Thoracic aorta (tissue), 2 donors: Measurements from ENCODE around the gene OTOG. TPM values are rescaled to one million over a fixed set of nuclear protein-coding genes. Genes with fewer than 3 reads are reported as not detected.

Experiments
- ATAC-seq: fragments of 150-250 bp; one replicate; pipeline ENCODE4 v1.8.0; 2017; ENCODE audit warnings: low read depth; ENCODE audit not compliant: insufficient number of reproducible peaks, low FRiP score
- DNase-seq: peaks from one replicate; pipeline ENCODE4 v3.0.0-alpha.2; 2020; ENCODE audit warnings: low spot score
- H3K27ac ChIP-seq, 2 donors: fragments of 200-600 bp; sonication (generic); 1 replicate in 1 of 2; 2 replicates in 1 of 2; pipeline ENCODE4 v1.5.1; 2016; ENCODE audit warnings: mild to moderate bottlenecking in 2 of 2, moderate library complexity in 2 of 2
- H3K27me3 ChIP-seq: fragments of 200-600 bp; sonication (generic); replicated peaks from 2 replicates; pipeline ENCODE4 v1.6.0; 2016; ENCODE audit warnings: mild to moderate bottlenecking; ENCODE audit not compliant: insufficient read depth
- H3K36me3 ChIP-seq: fragments of 200-600 bp; sonication (generic); one replicate; pipeline ENCODE4 v1.5.1; 2016
- H3K4me1 ChIP-seq, 2 donors: fragments of 200-600 bp; sonication (generic); 1 replicate in 1 of 2; 2 replicates in 1 of 2; pipeline versions ENCODE4 v1.5.1 to v1.6.0; 2016; ENCODE audit warnings: low read depth in 2 of 2, mild to moderate bottlenecking in 1 of 2; ENCODE audit not compliant: control insufficient read depth in 1 of 2
- H3K4me3 ChIP-seq: fragments of 200-600 bp; sonication (generic); 2 replicates; pipeline ENCODE4 v1.5.1; 2016; ENCODE audit warnings: mild to moderate bottlenecking
- H3K9me3 ChIP-seq: fragments of 200-600 bp; sonication (generic); 2 replicates; pipeline ENCODE4 v1.5.1; 2016
- total RNA-seq, 2 donors: library from RNA; depleted of rRNA; stranded (reverse); fragments of >200 nt; gene quantifications; one replicate each; pipeline versions ENCODE4 v1.1.0 to v1.2.3, GENCODE V29; 2016
- TF ChIP-seq, protein P1 (sequence below): fragments of 200-600 bp; sonication (generic); IDR thresholded peaks from one replicate; pipeline ENCODE4 v1.5.1; 2019; ENCODE audit warnings: antibody characterized with exemption

OTOG gene
- total RNA-seq, 2 donors from 2014 or later = not detected

DNA sequence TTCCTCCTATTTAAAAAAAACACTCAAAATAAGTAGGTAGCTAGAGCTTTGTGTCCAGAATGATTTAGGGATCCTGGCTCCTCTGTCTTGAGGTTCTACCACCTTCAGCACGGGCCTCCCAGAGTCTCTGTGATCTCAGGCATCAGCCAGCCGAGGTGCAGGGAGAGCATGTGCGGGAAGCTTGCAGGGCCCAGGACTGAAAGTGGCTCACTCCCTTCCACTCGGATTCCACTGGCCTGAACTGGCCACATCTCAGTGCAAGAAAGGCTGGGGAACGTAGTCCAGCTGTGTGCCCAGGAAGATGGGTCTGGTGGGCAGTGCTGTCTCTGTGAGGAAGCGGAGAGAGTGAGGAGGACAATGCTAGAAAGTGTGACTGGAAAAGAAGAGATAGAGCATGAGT lies 104.0 kb downstream of the OTOG start:
- Histone ChIP-seq H3K9me3 (peaks cover 9% of the 10 kb centered on the region), H3K27me3 (no peaks in the 10 kb centered on the region), H3K27ac (no peak overlapping the region), H3K4me1 (no peaks in the 10 kb centered on the region), H3K4me3 (no peak overlapping the region), H3K36me3 (no peaks in the 10 kb centered on the region)
- TF ChIP-seq, protein P1, sequence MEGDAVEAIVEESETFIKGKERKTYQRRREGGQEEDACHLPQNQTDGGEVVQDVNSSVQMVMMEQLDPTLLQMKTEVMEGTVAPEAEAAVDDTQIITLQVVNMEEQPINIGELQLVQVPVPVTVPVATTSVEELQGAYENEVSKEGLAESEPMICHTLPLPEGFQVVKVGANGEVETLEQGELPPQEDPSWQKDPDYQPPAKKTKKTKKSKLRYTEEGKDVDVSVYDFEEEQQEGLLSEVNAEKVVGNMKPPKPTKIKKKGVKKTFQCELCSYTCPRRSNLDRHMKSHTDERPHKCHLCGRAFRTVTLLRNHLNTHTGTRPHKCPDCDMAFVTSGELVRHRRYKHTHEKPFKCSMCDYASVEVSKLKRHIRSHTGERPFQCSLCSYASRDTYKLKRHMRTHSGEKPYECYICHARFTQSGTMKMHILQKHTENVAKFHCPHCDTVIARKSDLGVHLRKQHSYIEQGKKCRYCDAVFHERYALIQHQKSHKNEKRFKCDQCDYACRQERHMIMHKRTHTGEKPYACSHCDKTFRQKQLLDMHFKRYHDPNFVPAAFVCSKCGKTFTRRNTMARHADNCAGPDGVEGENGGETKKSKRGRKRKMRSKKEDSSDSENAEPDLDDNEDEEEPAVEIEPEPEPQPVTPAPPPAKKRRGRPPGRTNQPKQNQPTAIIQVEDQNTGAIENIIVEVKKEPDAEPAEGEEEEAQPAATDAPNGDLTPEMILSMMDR = no peak
- DNase-seq (no peak), ATAC-seq (no peak)

DNA sequence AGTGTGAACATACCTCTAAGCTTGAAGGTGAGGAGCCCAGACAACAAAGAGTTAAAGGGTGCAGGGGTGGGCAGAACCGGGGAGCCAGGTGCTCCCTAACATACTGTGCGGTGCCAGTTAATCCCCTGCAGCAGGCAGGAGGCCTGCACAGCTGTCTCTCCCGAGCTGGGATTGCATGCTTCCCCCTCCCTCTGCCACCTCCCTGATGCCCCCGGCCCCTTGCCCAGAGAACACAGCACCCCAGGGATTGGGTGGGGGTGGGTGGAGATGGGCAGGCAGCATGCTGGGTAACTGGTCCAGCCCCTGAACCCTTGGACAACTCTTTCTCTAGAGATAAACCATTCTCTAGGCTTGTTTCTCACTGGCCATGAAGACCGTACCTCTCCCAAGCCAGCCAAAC lies 104.6 kb downstream of the OTOG start:
- H3K9me3 ChIP-seq = peaks cover 9% of the 10 kb centered on the region
- H3K36me3 ChIP-seq = no peaks in the 10 kb centered on the region
- no peaks in the 10 kb centered on the region for H3K4me1 ChIP-seq
- no peak for ATAC-seq
- TF ChIP-seq, protein P1 = no peak
- no peak overlapping the region for H3K4me3 ChIP-seq
- DNase-seq = no peak
- no peak overlapping the region for H3K27ac ChIP-seq
- no peaks in the 10 kb centered on the region for H3K27me3 ChIP-seq

DNA sequence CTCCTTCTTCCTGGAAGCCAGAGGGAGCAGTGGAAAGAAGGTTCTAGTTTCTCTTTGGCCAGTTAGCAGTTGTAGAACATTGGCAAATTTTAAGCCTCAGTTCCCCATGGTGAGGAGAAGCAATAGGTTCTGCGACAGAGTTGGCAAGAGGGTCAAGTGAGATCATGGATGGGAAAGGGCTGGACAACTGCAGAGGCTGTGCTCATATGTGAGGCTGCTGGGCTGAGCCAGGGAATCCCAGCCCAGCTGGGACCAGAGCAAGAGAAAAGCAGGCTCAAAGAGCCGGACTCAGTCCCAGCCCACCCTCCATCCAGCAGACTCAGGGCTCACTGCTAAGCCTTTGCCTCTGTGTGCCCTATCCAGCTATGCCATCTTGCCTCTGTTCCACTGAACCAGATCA lies 105.5 kb downstream of the OTOG start:
- no peaks in the 10 kb centered on the region for H3K4me1 ChIP-seq
- H3K4me3 ChIP-seq = no peak overlapping the region
- H3K9me3 ChIP-seq = peaks cover 9% of the 10 kb centered on the region
- no peak for DNase-seq
- TF ChIP-seq, protein P1 = no peak
- H3K36me3 ChIP-seq = no peaks in the 10 kb centered on the region
- no peak for ATAC-seq
- H3K27me3 ChIP-seq = no peaks in the 10 kb centered on the region
- no peak overlapping the region for H3K27ac ChIP-seq

DNA sequence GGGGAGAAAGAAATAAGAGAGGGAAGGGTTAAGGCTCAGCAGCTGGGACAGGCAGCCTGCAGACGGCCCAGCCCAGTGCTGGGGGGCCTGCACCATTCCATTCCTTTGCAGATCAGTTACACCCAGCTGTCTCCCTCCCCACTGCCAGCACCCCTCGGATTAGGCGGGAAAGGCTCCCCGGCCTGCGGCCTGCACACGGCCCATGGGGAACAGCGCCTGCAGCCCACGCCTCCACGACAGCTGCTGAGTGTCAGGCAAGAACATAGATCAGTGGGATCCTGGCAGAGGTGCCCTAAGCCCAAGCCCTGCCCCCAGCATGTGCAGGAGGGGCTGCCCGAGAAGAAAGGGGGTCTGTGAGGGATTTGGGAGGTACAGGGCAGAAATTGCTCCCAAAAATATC lies 106.6 kb downstream of the OTOG start:
- Histone ChIP-seq H3K9me3 (peaks cover 9% of the 10 kb centered on the region), H3K27me3 (no peaks in the 10 kb centered on the region), H3K4me1 (no peaks in the 10 kb centered on the region), H3K27ac (no peak overlapping the region), H3K4me3 (no peak overlapping the region), H3K36me3 (no peaks in the 10 kb centered on the region)
- ATAC-seq (no peak), DNase-seq (no peak)
- TF ChIP-seq, protein P1 = no peak

DNA sequence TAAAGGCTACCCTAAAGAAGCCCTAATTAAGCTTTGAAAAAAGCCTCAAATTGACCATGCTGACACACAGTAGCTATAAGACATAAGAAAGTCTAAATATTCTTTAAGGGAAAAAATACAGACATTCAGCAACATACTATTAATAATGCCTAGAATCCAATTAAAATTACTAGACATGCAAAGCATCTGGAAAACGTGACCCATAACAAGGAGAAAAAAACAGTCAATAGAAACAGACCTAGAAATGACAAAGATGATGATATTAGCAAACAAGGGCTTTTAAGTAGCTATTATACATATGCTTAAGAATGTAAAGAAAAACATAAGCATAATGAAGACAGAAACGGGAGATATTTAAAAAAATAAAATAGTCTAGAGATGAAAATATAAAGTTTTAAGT lies 108.6 kb downstream of the OTOG start:
- TF ChIP-seq, protein P1 = no peak
- DNase-seq = no peak
- ATAC-seq = no peak
- Histone ChIP-seq H3K4me1 (no peaks in the 10 kb centered on the region), H3K9me3 (peaks cover 9% of the 10 kb centered on the region), H3K27ac (no peak overlapping the region), H3K27me3 (no peaks in the 10 kb centered on the region), H3K4me3 (no peak overlapping the region), H3K36me3 (no peaks in the 10 kb centered on the region)
